A549 (cell line): ENCODE results near the gene ARAP1. TPM values are rescaled to one million over a fixed set of nuclear protein-coding genes. Genes with fewer than 3 reads are reported as not detected.

Experiments
- ATAC-seq, 2 experiments: fragments of 200-7000 bp in 1 of 2; fragments of >200 bp in 1 of 2; cut with Nextera tagmentation in 1 of 2; cut with Tn5 transposase in 1 of 2; 3 replicates each; pipeline versions ENCODE4 v1.8.0 to v1.9.1; 2018 to 2020; ENCODE audit warnings: mild to moderate bottlenecking in 1 of 2, moderate library complexity in 1 of 2
- CTCF ChIA-PET: fragments of 300-600 bp; sonication (Branson Sonifier 250); formaldehyde crosslinking; extraction: SDS; loops from one replicate; lab custom pipeline; 2021; ENCODE audit warnings: antibody characterized with exemption, inconsistent platforms; lab: Yijun Ruan, JAX
- POLR2A ChIA-PET: fragments of 350-600 bp; formaldehyde crosslinking; extraction: SDS; loops from one replicate; lab custom pipeline; 2021; ENCODE audit warnings: antibody characterized with exemption, inconsistent platforms; lab: Yijun Ruan, JAX
- DNase-seq, 2 experiments: peaks; one replicate each; pipeline versions ENCODE4 v3.0.0 to v3.0.0-alpha.2; 2011 to 2016; ENCODE audit warnings: low read depth in 1 of 2, low spot score in 1 of 2
- FAIRE-seq: peaks from 2 replicates; lab custom pipeline; 2011; peaks lifted over from hg19 to GRCh38; lab: Jason Lieb, UNC
- H3K27ac ChIP-seq, 2 experiments: fragments of >200 bp; sonication (Bioruptor Twin); formaldehyde crosslinking; 3 replicates each; pipeline ENCODE4 v1.5.1; 2016 to 2017
- H3K4me1 ChIP-seq: fragments of >200 bp; sonication (Bioruptor Twin); formaldehyde crosslinking; 3 replicates; pipeline ENCODE4 v1.6.1; 2016
- H3K4me2 ChIP-seq: fragments of >200 bp; sonication (Bioruptor Twin); formaldehyde crosslinking; 3 replicates; pipeline ENCODE4 v1.6.1; 2016
- H3K4me3 ChIP-seq: fragments of >200 bp; sonication (Bioruptor Twin); formaldehyde crosslinking; 3 replicates; pipeline ENCODE4 v1.5.1; 2016
- H3K9me3 ChIP-seq: fragments of >200 bp; sonication (Bioruptor Twin); formaldehyde crosslinking; 3 replicates; pipeline ENCODE4 v1.6.1; 2016
- BHLHE40 ChIP-seq: IDR thresholded peaks from 2 replicates; pipeline ENCODE4 v1.6.1; 2012; ENCODE audit warnings: low read depth, low read length, inconsistent platforms
- CHD4 ChIP-seq: fragments of 200-600 bp; sonication (generic); IDR thresholded peaks from 2 replicates; pipeline ENCODE4 v1.6.1; 2016; ENCODE audit warnings: antibody characterized with exemption, mild to moderate bottlenecking, borderline replicate concordance
- ELK1 ChIP-seq: fragments of 150-350 bp; IDR thresholded peaks from 2 replicates; pipeline ENCODE4 v1.6.1; 2014; ENCODE audit warnings: low read depth, mild to moderate bottlenecking, low read length
- EP300 ChIP-seq, 2 experiments: fragments of >200 bp; sonication (Bioruptor Twin); formaldehyde crosslinking; IDR thresholded peaks; 2 replicates in 1 of 2; 3 replicates in 1 of 2; pipeline ENCODE4 v1.6.1; 2016 to 2017
- FOSL2 ChIP-seq, 2 experiments: fragments of 450-650 bp in 1 of 2; fragments of >200 bp in 1 of 2; sonication (Bioruptor Twin) in 1 of 2; formaldehyde crosslinking; IDR thresholded peaks; 2 replicates each; pipeline versions ENCODE4 v1.5.0 to v1.6.1; 2016 to 2020; ENCODE audit warnings: mild to moderate bottlenecking in 1 of 2, moderate library complexity in 1 of 2
- MAZ ChIP-seq: fragments of 150-350 bp; IDR thresholded peaks from 2 replicates; pipeline ENCODE4 v1.6.1; 2014; ENCODE audit warnings: antibody characterized with exemption, low read depth, low read length, borderline replicate concordance
- NFE2L2 ChIP-seq: fragments of 150-350 bp; conservative IDR thresholded peaks from 2 replicates; pipeline ENCODE4 v1.6.1; 2014; ENCODE audit warnings: low read length
- NPAS2 ChIP-seq: fragments of 250-450 bp; sonication (Bioruptor Pico); IDR thresholded peaks from 2 replicates; pipeline ENCODE4 v1.8.0; 2022; ENCODE audit warnings: mild to moderate bottlenecking, moderate library complexity, borderline replicate concordance
- PBX3 ChIP-seq: IDR thresholded peaks from 2 replicates; pipeline ENCODE4 v1.6.1; 2012
- POLR2AphosphoS2 ChIP-seq: conservative IDR thresholded peaks from 2 replicates; pipeline ENCODE4 v1.6.1; 2012; ENCODE audit warnings: low read length, improper control_type of control experiment, inconsistent platforms
- SREBF2 ChIP-seq: fragments of 450-650 bp; IDR thresholded peaks from 2 replicates; pipeline ENCODE4 v1.6.1; 2014; ENCODE audit warnings: mild to moderate bottlenecking, moderate library complexity
- TFCP2L1 ChIP-seq: fragments of 250-450 bp; sonication (Bioruptor Pico); IDR thresholded peaks from 2 replicates; pipeline ENCODE4 v1.5.0; 2021; ENCODE audit warnings: mild to moderate bottlenecking
- ZFP36 ChIP-seq: fragments of 450-650 bp; IDR thresholded peaks from 2 replicates; pipeline ENCODE4 v1.6.1; 2014; ENCODE audit warnings: borderline replicate concordance; ENCODE audit not compliant: partially characterized antibody
- ZNF302 ChIP-seq: fragments of 250-450 bp; sonication (Bioruptor Pico); IDR thresholded peaks from 2 replicates; pipeline ENCODE4 v1.9.0; 2021; ENCODE audit warnings: inconsistent platforms, mild to moderate bottlenecking, moderate library complexity
- WGBS: methylation state at CpG from one replicate; pipeline ENCODE4 v1.1.6; 2017; ENCODE audit errors: missing lambda C conversion rate; 5-methylcytosine and 5-hydroxymethylcytosine counted together
- polyA plus RNA-seq, 4 experiments: library from polyadenylated mRNA; depleted of rRNA in 3 of 4; stranded (reverse); fragments of >200 nt; fragmentation: RNase III in 1 of 4; extraction: RNeasy Plus Mini Kit Qiagen cat#74134 plus additional on column Dnase treatment in 1 of 4; gene quantifications; 2 replicates in 3 of 4; 3 replicates in 1 of 4; pipeline ENCODE4 v1.2.3, GENCODE V29; 2011 to 2017
- TF ChIP-seq, protein P1 (sequence below): IDR thresholded peaks from 2 replicates; pipeline ENCODE4 v1.6.1; 2012; ENCODE audit warnings: low read depth, borderline replicate concordance
- TF ChIP-seq, protein P2 (sequence below): fragments of 200-600 bp; sonication (generic); IDR thresholded peaks from 2 replicates; pipeline ENCODE4 v1.6.1; 2016; ENCODE audit warnings: antibody characterized with exemption, mild to moderate bottlenecking, moderate library complexity

ARAP1 gene
- polyA plus RNA-seq, 2 of the 4 experiments (the other 2 are of a cell fraction), result 29.5 to 30.1 TPM

DNA sequence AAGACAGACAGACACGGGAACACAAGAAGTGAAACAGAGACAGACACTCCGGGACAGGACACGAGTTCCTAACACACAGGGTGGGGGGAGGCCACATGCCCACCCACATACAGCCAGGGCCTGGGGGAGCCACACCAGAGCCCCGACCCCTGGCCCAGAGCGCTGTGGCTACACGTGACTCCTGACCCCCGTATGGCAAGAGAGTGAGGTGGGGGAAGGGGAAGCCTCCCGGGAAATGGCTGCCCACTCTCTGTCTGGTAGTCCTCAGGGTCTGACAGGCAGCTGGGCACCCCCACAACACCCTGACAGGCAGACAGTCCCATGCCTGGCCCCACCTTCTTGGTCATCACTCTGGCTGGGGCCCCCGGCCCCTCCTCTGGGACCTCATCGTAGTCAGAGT, 39.4 kb downstream of the ARAP1 start (continued):
- TF ChIP-seq ZNF302 (no peak), ELK1 (no peak), MAZ (no peak), SREBF2 (no peak)
- TF ChIP-seq, all 56 proteins: peak for 0

GRCh38 chr11:72712168-72712751, 39.9 kb downstream of the ARAP1 start:
- ATAC-seq (no peak), FAIRE-seq (no peak), DNase-seq (no peak)
- H3K4me2 ChIP-seq, result no peak overlapping the region
- POLR2A ChIA-PET, result no interaction called here
- H3K4me3 ChIP-seq, result no peak overlapping the region
- CTCF ChIA-PET, result interaction anchor here (1.0 kb wide), 1 partner anchor 18 kb away, joined by 4 read pairs; no protein-coding TSS in a partner anchor
- TF ChIP-seq POLR2AphosphoS2, result no peak
- TF ChIP-seq ELK1, result no peak
- no peak for TF ChIP-seq EP300 (IDR thresholded peaks at IDR 0.05)
- TF ChIP-seq PBX3, result no peak
- TF ChIP-seq, protein P1, sequence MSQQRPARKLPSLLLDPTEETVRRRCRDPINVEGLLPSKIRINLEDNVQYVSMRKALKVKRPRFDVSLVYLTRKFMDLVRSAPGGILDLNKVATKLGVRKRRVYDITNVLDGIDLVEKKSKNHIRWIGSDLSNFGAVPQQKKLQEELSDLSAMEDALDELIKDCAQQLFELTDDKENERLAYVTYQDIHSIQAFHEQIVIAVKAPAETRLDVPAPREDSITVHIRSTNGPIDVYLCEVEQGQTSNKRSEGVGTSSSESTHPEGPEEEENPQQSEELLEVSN, result no peak
- no peak for TF ChIP-seq TFCP2L1
- TF ChIP-seq, protein P2, sequence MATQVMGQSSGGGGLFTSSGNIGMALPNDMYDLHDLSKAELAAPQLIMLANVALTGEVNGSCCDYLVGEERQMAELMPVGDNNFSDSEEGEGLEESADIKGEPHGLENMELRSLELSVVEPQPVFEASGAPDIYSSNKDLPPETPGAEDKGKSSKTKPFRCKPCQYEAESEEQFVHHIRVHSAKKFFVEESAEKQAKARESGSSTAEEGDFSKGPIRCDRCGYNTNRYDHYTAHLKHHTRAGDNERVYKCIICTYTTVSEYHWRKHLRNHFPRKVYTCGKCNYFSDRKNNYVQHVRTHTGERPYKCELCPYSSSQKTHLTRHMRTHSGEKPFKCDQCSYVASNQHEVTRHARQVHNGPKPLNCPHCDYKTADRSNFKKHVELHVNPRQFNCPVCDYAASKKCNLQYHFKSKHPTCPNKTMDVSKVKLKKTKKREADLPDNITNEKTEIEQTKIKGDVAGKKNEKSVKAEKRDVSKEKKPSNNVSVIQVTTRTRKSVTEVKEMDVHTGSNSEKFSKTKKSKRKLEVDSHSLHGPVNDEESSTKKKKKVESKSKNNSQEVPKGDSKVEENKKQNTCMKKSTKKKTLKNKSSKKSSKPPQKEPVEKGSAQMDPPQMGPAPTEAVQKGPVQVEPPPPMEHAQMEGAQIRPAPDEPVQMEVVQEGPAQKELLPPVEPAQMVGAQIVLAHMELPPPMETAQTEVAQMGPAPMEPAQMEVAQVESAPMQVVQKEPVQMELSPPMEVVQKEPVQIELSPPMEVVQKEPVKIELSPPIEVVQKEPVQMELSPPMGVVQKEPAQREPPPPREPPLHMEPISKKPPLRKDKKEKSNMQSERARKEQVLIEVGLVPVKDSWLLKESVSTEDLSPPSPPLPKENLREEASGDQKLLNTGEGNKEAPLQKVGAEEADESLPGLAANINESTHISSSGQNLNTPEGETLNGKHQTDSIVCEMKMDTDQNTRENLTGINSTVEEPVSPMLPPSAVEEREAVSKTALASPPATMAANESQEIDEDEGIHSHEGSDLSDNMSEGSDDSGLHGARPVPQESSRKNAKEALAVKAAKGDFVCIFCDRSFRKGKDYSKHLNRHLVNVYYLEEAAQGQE, result no peak
- no peak for TF ChIP-seq BHLHE40
- TF ChIP-seq FOSL2 (IDR thresholded peaks at IDR 0.05), result no peak
- no peak for TF ChIP-seq FOSL2 (CRISPR knock-in tag; IDR thresholded peaks at IDR 0.05)
- TF ChIP-seq ZFP36, result no peak
- no peak for TF ChIP-seq NPAS2 (CRISPR knock-in tag)
- TF ChIP-seq CHD4, result no peak
- TF ChIP-seq NFE2L2, result no peak
- H3K4me1 ChIP-seq, result no peaks in the 10 kb centered on the region
- no peaks in the 10 kb centered on the region for H3K9me3 ChIP-seq
- 78% methylated on average over 18 of the region's 26 CpGs for WGBS
- no peak overlapping the region for H3K27ac ChIP-seq
